IPS-18c (cell line): ENCODE measurements around the gene KIAA0753.
A peak's percentile ranks its signal among the peaks of the same experiment; 100 is the strongest.

Experiments
- H3K4me3 ChIP-seq: 2 replicates; pipeline ENCODE4 v1.7.0; 2013; ENCODE audit warnings: low read depth, mild to moderate bottlenecking, low read length, moderate library complexity; ENCODE audit not compliant: insufficient read depth
- H3K9me3 ChIP-seq: one replicate; pipeline ENCODE4 v1.6.1; 2013; ENCODE audit warnings: mild to moderate bottlenecking, low read length, moderate library complexity; ENCODE audit not compliant: control insufficient read depth, insufficient read depth

Gene KIAA0753

GRCh38 chr17:6569370-6570285 lies 70.9 kb downstream of the KIAA0753 start:
- no peak overlapping the region for H3K4me3 ChIP-seq
- peaks cover 2% of the 10 kb centered on the region for H3K9me3 ChIP-seq

- no peak overlapping the region for H3K4me3 ChIP-seq
- H3K9me3 ChIP-seq: peaks cover 2% of the 10 kb centered on the region
Measured at GRCh38 chr17:6568184-6568758, 72.2 kb downstream of the KIAA0753 start.

- Histone ChIP-seq H3K4me3 (no peak overlapping the region), H3K9me3 (peaks cover 2% of the 10 kb centered on the region)
Measured at GRCh38 chr17:6567528-6568183, 72.9 kb downstream of the KIAA0753 start.

GRCh38 chr17:6561446-6561845 lies 79.1 kb downstream of the KIAA0753 start:
- Histone ChIP-seq H3K4me3 (no peak overlapping the region), H3K9me3 (no peaks in the 10 kb centered on the region)

- H3K4me3 ChIP-seq: no peak overlapping the region
Measured at GRCh38 chr17:6560496-6560895, 80.0 kb downstream of the KIAA0753 start.

GRCh38 chr17:6559753-6560215 lies 80.7 kb downstream of the KIAA0753 start:
- H3K9me3 ChIP-seq: no peaks in the 10 kb centered on the region

More at GRCh38 chr17:6560496-6560895, 80.0 kb downstream of the KIAA0753 start:
- no peaks in the 10 kb centered on the region for H3K9me3 ChIP-seq

GRCh38 chr17:6558932-6559752 lies 81.4 kb downstream of the KIAA0753 start:
- Histone ChIP-seq H3K9me3 (no peaks in the 10 kb centered on the region), H3K4me3 (no peak overlapping the region)

More at GRCh38 chr17:6559753-6560215, 80.7 kb downstream of the KIAA0753 start:
- H3K4me3 ChIP-seq: no peak overlapping the region

GRCh38 chr17:6558276-6558675 lies 82.2 kb downstream of the KIAA0753 start:
- Histone ChIP-seq H3K4me3 (no peak overlapping the region), H3K9me3 (no peaks in the 10 kb centered on the region)

GRCh38 chr17:6557040-6557438 lies 83.5 kb downstream of the KIAA0753 start:
- Histone ChIP-seq H3K4me3 (peak overlapping the region; percentile 59), H3K9me3 (no peaks in the 10 kb centered on the region)

- Histone ChIP-seq H3K4me3 (peak within 1 kb of the TSS; percentile 65), H3K9me3 (no peaks in the 10 kb centered on the region)
Measured at GRCh38 chr17:6556121-6557039, 84.1 kb downstream of the KIAA0753 start, which contains the start of gene PITPNM3. PITPNM3 (minus strand) TSS chr17:6556555; CDS start chr17:6556406, 149 bp downstream.

- H3K4me3 ChIP-seq: peak overlapping the region; percentile 65
- no peaks in the 10 kb centered on the region for H3K9me3 ChIP-seq
Measured at GRCh38 chr17:6555331-6556120, 85.0 kb downstream of the KIAA0753 start.

GRCh38 chr17:6554871-6555330 lies 85.6 kb downstream of the KIAA0753 start:
- no peaks in the 10 kb centered on the region for H3K9me3 ChIP-seq
- peak overlapping the region; percentile 65 for H3K4me3 ChIP-seq

GRCh38 chr17:6554342-6554741 lies 86.2 kb downstream of the KIAA0753 start:
- Histone ChIP-seq H3K9me3 (no peaks in the 10 kb centered on the region), H3K4me3 (no peak overlapping the region)

GRCh38 chr17:6551869-6552531 lies 88.5 kb downstream of the KIAA0753 start:
- no peak overlapping the region for H3K4me3 ChIP-seq
- H3K9me3 ChIP-seq: no peaks in the 10 kb centered on the region

- no peak overlapping the region for H3K4me3 ChIP-seq
- no peaks in the 10 kb centered on the region for H3K9me3 ChIP-seq
Measured at GRCh38 chr17:6551356-6551755, 89.2 kb downstream of the KIAA0753 start.
